ENCODE data around the gene SLC23A2.

GRCh38 chr20:4828830-4829513 is 172.3 kb downstream of the SLC23A2 start:
- TF ChIP-seq POLR2AphosphoS5 (IDR thresholded peaks at IDR 0.05; ENCODE audit: borderline replicate concordance, low read depth, low read length) (no peak), EZH2 (IDR thresholded peaks at IDR 0.05) (no peak), FOXP2 (optimal IDR thresholded peaks at IDR 0.05; ENCODE audit: control extremely low read depth, extremely low read length, insufficient read depth) (no peak)

Measured in SK-N-MC (cell line).